Natural killer cell (primary cell): Measurements from ENCODE around the gene RIC1. TPM values are rescaled to one million over a fixed set of nuclear protein-coding genes. Genes with fewer than 3 reads are reported as not detected.
"Not testable (repeated sequence)": the region's sequence is repeated elsewhere in the genome, so short reads cannot be mapped to it uniquely, and the experiment has no call there.

Experiments
- ATAC-seq, 3 donors: fragments of 150-1000 bp in 2 of 3; fragments of 200-7000 bp in 1 of 3; cut with Tn5 transposase; 1 replicate in 1 of 3; 2 replicates in 2 of 3; pipeline ENCODE4 v1.10.0; 2021; ENCODE audit warnings: mild to moderate bottlenecking in 2 of 3, moderate library complexity in 2 of 3
- DNase-seq, 2 donors: peaks; one replicate each; pipeline versions ENCODE4 v3.0.0 to v3.0.0-alpha.2; 2013 to 2021; ENCODE audit warnings: mixed read lengths in 1 of 2
- H3K27ac ChIP-seq: one replicate; pipeline ENCODE4 v1.5.1; 2013; ENCODE audit warnings: mild to moderate bottlenecking, low read length
- H3K27me3 ChIP-seq: one replicate; pipeline ENCODE4 v1.6.1; 2013; ENCODE audit warnings: low read length; ENCODE audit not compliant: control insufficient read depth, insufficient read depth
- H3K36me3 ChIP-seq: one replicate; pipeline ENCODE4 v1.6.1; 2013; ENCODE audit warnings: low read length; ENCODE audit not compliant: control insufficient read depth, insufficient read depth
- H3K4me1 ChIP-seq: one replicate; pipeline ENCODE4 v1.6.1; 2013; ENCODE audit warnings: low read length; ENCODE audit not compliant: control insufficient read depth, insufficient read depth
- H3K4me3 ChIP-seq: one replicate; pipeline ENCODE4 v1.5.1; 2013; ENCODE audit warnings: low read length
- H3K9me3 ChIP-seq: one replicate; pipeline ENCODE4 v1.6.1; 2013; ENCODE audit warnings: low read length; ENCODE audit not compliant: control insufficient read depth, insufficient read depth
- H3K27ac Mint-ChIP-seq, 2 donors: one replicate each; pipeline ENCODE4 v1.8.0; 2022; ENCODE audit warnings: mild to moderate bottlenecking in 2 of 2, mixed read lengths in 2 of 2, moderate library complexity in 1 of 2
- H3K27me3 Mint-ChIP-seq, 2 donors: one replicate each; pipeline ENCODE4 v1.8.0; 2022; ENCODE audit warnings: low read depth in 2 of 2, mixed read lengths in 2 of 2
- H3K36me3 Mint-ChIP-seq: one replicate; pipeline ENCODE4 v1.8.0; 2022; ENCODE audit warnings: mixed read lengths
- H3K4me1 Mint-ChIP-seq, 2 donors: one replicate each; pipeline ENCODE4 v1.8.0; 2022; ENCODE audit warnings: mixed read lengths in 2 of 2
- H3K4me3 Mint-ChIP-seq: one replicate; pipeline ENCODE4 v1.8.0; 2022; ENCODE audit warnings: mild to moderate bottlenecking, moderate library complexity, mixed read lengths
- H3K9me3 Mint-ChIP-seq, 2 donors: one replicate each; pipeline ENCODE4 v1.8.0; 2022; ENCODE audit warnings: mixed read lengths in 2 of 2
- WGBS: methylation state at CpG from one replicate; pipeline ENCODE4 v1.1.7; 2013; ENCODE audit warnings: missing lambda C conversion rate; ENCODE audit not compliant: insufficient coverage; 5-methylcytosine and 5-hydroxymethylcytosine counted together
- intact Hi-C: fragments of 100-400 bp; cut with micrococcal nuclease; formaldehyde crosslinking; loops from one replicate; pipeline ENCODE4 v1.14.2; 2022
- total RNA-seq, 4 donors: library from RNA; stranded (reverse); fragments of 120-200 nt in 1 of 4; gene quantifications; one replicate each; pipeline versions ENCODE4 v1.2.3 to v1.2.4, GENCODE V29; 2013 to 2022
- TF ChIP-seq, protein P1 (sequence below): fragments of 200-600 bp; IDR thresholded peaks from one replicate; pipeline ENCODE4 v1.8.0; 2022; ENCODE audit warnings: antibody characterized with exemption

Gene RIC1
- total RNA-seq, 3 donors from 2014 or later (not counting 1 experiment from before 2014, with no cell fraction given): 23.5 to 33.9 (median 31.8) TPM

DNA sequence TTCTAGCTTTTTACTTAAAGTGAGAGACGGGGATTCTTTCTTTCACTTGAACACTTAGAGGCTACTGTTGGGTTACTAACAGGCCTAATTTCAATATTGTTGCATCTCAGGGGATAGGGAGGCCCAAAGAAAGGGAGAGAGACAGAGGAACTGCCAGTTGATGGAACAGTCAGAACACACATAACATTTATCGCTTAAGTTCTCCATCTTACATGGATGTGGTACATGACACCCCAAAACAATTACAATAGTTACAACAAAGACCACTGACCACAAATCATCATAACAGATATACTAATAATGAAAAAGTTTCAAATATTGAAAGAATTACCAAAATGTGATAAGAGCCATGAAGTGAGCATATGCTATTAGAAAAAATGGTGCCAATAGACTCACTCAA lies 4.3 kb upstream of the RIC1 start:
- Histone ChIP-seq H3K27ac (no peak overlapping the region), H3K36me3 (no peaks in the 10 kb centered on the region), H3K4me3 (no peak overlapping the region), H3K9me3 (no peaks in the 10 kb centered on the region), H3K4me1 (peaks cover 27% of the 10 kb centered on the region), H3K27me3 (no peaks in the 10 kb centered on the region)
- Mint-ChIP-seq H3K4me1 (peaks cover 22 to 27% of the 10 kb centered on the region in 2 donors), H3K9me3 (no peaks in the 10 kb centered on the region), H3K27me3 (no peaks in the 10 kb centered on the region), H3K36me3 (no peaks in the 10 kb centered on the region), H3K27ac (peak overlapping the region; percentile 17 to 27), H3K4me3 (no peak overlapping the region)
- TF ChIP-seq, protein P1, sequence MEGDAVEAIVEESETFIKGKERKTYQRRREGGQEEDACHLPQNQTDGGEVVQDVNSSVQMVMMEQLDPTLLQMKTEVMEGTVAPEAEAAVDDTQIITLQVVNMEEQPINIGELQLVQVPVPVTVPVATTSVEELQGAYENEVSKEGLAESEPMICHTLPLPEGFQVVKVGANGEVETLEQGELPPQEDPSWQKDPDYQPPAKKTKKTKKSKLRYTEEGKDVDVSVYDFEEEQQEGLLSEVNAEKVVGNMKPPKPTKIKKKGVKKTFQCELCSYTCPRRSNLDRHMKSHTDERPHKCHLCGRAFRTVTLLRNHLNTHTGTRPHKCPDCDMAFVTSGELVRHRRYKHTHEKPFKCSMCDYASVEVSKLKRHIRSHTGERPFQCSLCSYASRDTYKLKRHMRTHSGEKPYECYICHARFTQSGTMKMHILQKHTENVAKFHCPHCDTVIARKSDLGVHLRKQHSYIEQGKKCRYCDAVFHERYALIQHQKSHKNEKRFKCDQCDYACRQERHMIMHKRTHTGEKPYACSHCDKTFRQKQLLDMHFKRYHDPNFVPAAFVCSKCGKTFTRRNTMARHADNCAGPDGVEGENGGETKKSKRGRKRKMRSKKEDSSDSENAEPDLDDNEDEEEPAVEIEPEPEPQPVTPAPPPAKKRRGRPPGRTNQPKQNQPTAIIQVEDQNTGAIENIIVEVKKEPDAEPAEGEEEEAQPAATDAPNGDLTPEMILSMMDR: no peak
- WGBS: no CpG with 5 or more reads among the region's 2 CpGs
- intact Hi-C loops: loop anchor here (5.0 to 10.0 kb wide), 4 partner anchors 218 to 1133 kb away; partner anchors contain the start of genes JAK2, KDM4C and RCL1
- DNase-seq (no peak), ATAC-seq (no peak)

DNA sequence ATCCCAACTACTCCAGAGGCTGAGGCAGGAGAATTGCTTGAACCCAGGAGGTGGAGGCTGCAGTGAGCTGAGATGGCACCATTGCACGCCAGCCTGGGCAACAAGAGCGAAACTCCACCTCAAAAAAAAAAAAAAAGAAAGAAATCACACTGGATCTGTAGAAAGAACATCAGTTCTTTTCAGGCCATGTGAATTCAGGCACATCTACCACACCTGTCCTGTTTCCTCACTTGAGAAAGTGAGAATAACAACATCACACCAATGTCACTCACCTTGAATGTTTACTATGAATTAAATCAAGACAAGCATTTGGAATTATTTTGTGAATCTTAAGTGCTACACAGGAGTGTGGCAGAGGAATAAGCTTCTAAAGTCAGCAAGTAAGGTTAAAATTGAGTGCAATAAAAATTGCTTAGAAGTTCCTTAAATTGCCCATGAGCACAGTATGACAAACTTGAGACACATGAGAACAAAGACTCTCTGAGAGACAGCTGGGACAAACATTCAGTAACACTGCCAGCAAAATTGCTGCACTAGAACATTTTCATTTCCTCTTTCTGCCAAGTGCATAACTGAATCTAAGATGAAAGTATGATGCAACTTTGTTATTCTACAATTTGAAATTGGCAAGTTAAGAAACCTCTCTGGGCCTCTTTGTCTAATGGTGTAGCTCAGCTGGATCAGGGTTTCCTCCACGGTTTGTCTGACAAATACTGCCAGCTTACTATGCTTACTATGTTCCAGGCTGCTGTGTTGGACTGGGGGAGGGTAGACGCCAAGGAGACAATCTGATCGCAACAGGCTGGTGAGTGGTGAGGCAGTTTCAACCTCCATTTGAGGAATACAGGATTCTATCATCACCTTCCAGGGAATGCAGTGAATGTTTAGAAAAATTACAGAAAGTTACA lies 1.9 kb upstream of the RIC1 start:
- DNase-seq: peak in 1 of 2 donors; percentile 70
- Mint-ChIP-seq H3K4me3 (peak overlapping the region; percentile 91), H3K27ac (peak overlapping the region; percentile 87 to 93), H3K27me3 (no peaks in the 10 kb centered on the region), H3K36me3 (no peaks in the 10 kb centered on the region), H3K4me1 (peaks cover 35 to 40% of the 10 kb centered on the region in 2 donors), H3K9me3 (no peaks in the 10 kb centered on the region)
- Histone ChIP-seq H3K4me1 (peaks cover 27% of the 10 kb centered on the region), H3K27me3 (no peaks in the 10 kb centered on the region), H3K4me3 (peak overlapping the region; percentile 81), H3K9me3 (no peaks in the 10 kb centered on the region), H3K27ac (peak overlapping the region; percentile 71), H3K36me3 (no peaks in the 10 kb centered on the region)
- intact Hi-C loops: loop anchor here (5.0 to 10.0 kb wide), 4 partner anchors 215 to 1130 kb away; partner anchors contain the start of genes JAK2, KDM4C and RCL1
- 35% methylated on average over 3 of the region's 5 CpGs for WGBS
- TF ChIP-seq, protein P1: no peak
- no peak for ATAC-seq

DNA sequence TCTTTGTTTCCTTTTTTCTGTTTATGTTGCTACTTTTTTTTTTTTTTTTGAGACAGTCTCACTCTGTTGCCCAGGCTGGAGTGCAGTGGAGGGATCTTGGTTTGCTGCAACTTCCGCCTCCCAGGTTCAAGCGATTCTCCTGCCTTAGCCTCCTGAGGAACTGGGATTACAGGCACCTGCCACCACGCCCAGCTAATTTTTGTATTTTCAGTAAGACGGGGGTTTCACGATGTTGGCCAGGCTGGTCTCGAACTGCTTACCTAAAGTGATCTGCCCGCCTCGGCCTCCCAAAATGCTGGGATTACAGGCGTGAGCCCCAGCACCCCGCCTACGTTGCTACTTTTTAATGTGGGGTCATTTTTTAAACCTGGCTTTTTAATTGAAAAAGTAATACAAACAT lies 1.2 kb upstream of the RIC1 start:
- Histone ChIP-seq H3K27ac (peak overlapping the region; percentile 71), H3K4me3 (peak overlapping the region; percentile 81), H3K4me1 (peaks cover 27% of the 10 kb centered on the region)
- H3K27me3 Mint-ChIP-seq, H3K27me3 ChIP-seq, H3K36me3 Mint-ChIP-seq, H3K9me3 Mint-ChIP-seq, H3K36me3 ChIP-seq, H3K9me3 ChIP-seq, ATAC-seq: not testable (repeated sequence)
- H3K4me3 Mint-ChIP-seq: peak overlapping the region; percentile 91
- intact Hi-C loops: loop anchor here (2.0 to 10.0 kb wide), 6 partner anchors 191 to 1130 kb away; partner anchors contain the start of genes JAK2, KDM4C, PLGRKT and RANBP6
- peak overlapping the region; percentile 87 to 93 for H3K27ac Mint-ChIP-seq
- 17% methylated on average over 11 of the region's 11 CpGs for WGBS
- H3K4me1 Mint-ChIP-seq: peaks cover 42 to 46% of the 10 kb centered on the region in 2 donors
- DNase-seq: peak in 1 of 2 donors; percentile 23

DNA sequence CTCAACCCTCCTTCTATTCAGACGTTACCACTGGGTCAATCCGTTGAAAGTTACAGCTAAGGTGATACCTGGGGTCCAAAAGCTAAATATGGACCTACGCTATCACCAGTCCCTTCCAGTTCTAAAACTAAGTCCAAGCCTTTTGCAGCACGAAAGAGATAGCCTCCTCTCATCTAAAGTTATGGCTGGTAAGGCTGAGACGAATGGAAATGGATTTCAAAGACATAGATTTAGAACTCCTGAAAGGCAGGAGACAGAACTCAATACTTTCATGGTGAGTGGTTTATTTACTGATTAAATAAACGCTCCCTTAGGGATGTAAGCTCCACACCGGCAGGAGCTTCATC lies 751 bp upstream of the RIC1 start:
- Mint-ChIP-seq H3K9me3 (no peaks in the 10 kb centered on the region), H3K4me1 (peaks cover 45 to 51% of the 10 kb centered on the region in 2 donors), H3K27ac (peak overlapping the region; percentile 87 to 93), H3K36me3 (no peaks in the 10 kb centered on the region), H3K4me3 (peak overlapping the region; percentile 91), H3K27me3 (no peaks in the 10 kb centered on the region)
- Histone ChIP-seq H3K27ac (peak overlapping the region; percentile 71), H3K9me3 (no peaks in the 10 kb centered on the region), H3K36me3 (no peaks in the 10 kb centered on the region), H3K4me3 (peak overlapping the region; percentile 81), H3K27me3 (no peaks in the 10 kb centered on the region), H3K4me1 (peaks cover 27% of the 10 kb centered on the region)
- DNase-seq (no peak), ATAC-seq (no peak)
- WGBS: 2% methylated on average over 7 of the region's 7 CpGs
- TF ChIP-seq, protein P1: no peak
- intact Hi-C loops: loop anchor here (2.0 to 10.0 kb wide), 6 partner anchors 191 to 1129 kb away; partner anchors contain the start of genes JAK2, KDM4C, PLGRKT and RANBP6
